HG02588 (cell line): ENCODE data around the gene NAV2.

Experiments
- ATAC-seq: cut with Tn5 transposase; IDR thresholded peaks from one replicate; pipeline ENCODE4 v1.9.1; 2021; ENCODE audit warnings: mild to moderate bottlenecking, moderate library complexity; ENCODE audit not compliant: unreplicated experiment

Gene NAV2

GRCh38 chr11:20090654-20091374, 378.2 kb downstream of the NAV2 start:
- ATAC-seq: no peak

- ATAC-seq: no peak
Measured at GRCh38 chr11:20093775-20094174, 381.1 kb downstream of the NAV2 start.

GRCh38 chr11:20095189-20095588, 382.6 kb downstream of the NAV2 start:
- ATAC-seq: no peak

- ATAC-seq: no peak
Measured at GRCh38 chr11:20097319-20098221, 384.9 kb downstream of the NAV2 start.

- ATAC-seq: no peak
Measured at GRCh38 chr11:20099527-20099926, 386.9 kb downstream of the NAV2 start.

GRCh38 chr11:20102397-20102796, 389.8 kb downstream of the NAV2 start:
- no peak for ATAC-seq

GRCh38 chr11:20103281-20103680, 390.6 kb downstream of the NAV2 start:
- ATAC-seq: no peak

- no peak for ATAC-seq
Measured at GRCh38 chr11:20105427-20105826, 392.8 kb downstream of the NAV2 start.

- no peak for ATAC-seq
Measured at GRCh38 chr11:20109731-20110445, 397.3 kb downstream of the NAV2 start.

- peak; percentile 83 for ATAC-seq
Measured at GRCh38 chr11:20110908-20111669, 398.5 kb downstream of the NAV2 start.

- no peak for ATAC-seq
Measured at GRCh38 chr11:20111871-20112270, 399.2 kb downstream of the NAV2 start.

- no peak for ATAC-seq
Measured at GRCh38 chr11:20112291-20113148, 399.9 kb downstream of the NAV2 start.

GRCh38 chr11:20113149-20113438, 400.5 kb downstream of the NAV2 start:
- ATAC-seq: no peak

GRCh38 chr11:20114588-20114987, 402.0 kb downstream of the NAV2 start:
- no peak for ATAC-seq

GRCh38 chr11:20116825-20117224, 404.2 kb downstream of the NAV2 start:
- ATAC-seq: no peak

GRCh38 chr11:20117291-20117690, 404.7 kb downstream of the NAV2 start:
- no peak for ATAC-seq

- ATAC-seq: no peak
Measured at GRCh38 chr11:20118209-20118608, 405.6 kb downstream of the NAV2 start.

- no peak for ATAC-seq
Measured at GRCh38 chr11:20119315-20119714, 406.7 kb downstream of the NAV2 start.

GRCh38 chr11:20120134-20120925, 407.7 kb downstream of the NAV2 start:
- ATAC-seq: no peak
